Measurements from ENCODE around the gene NT5C1B.
"Not testable (repeated sequence)": the region's sequence is repeated elsewhere in the genome, so short reads cannot be mapped to it uniquely, and the experiment has no call there.

Gene NT5C1B
- long read RNA-seq = 0 reads

- H3K27ac ChIP-seq (replicated peaks) = no peak within 1 kb of the TSS
- H3K27me3 ChIP-seq (ENCODE audit: insufficient read depth, poor library complexity, severe bottlenecking) = no peaks in the 10 kb centered on the region
- DNase-seq (ENCODE audit: low read depth in 1 of 2, low spot score in 1 of 2) = no peak
- TF ChIP-seq REST (IDR thresholded peaks at IDR 0.05; ENCODE audit: insufficient replicate concordance, low read depth) (no peak), GABPA (IDR thresholded peaks at IDR 0.05; ENCODE audit: low read depth) (no peak), POLR2AphosphoS5 (IDR thresholded peaks at IDR 0.05; ENCODE audit: low read depth) (no peak), SPI1 (IDR thresholded peaks at IDR 0.05; ENCODE audit: borderline replicate concordance, low read depth) (no peak), CTCF (IDR thresholded peaks at IDR 0.05; ENCODE audit: insufficient read depth, low read length) (no peak)
- H3K4me3 ChIP-seq (replicated peaks; ENCODE audit: insufficient read depth, low read length) = no peak within 1 kb of the TSS
Observed at GRCh38 chr2:18589354-18589753, at the start of gene NT5C1B. Gene NT5C1B, minus strand, starts transcription at chr2:18589569. Its CDS starts 101 bp downstream, at chr2:18589468.

GRCh38 chr2:18637196-18637595 is 47.8 kb upstream of the NT5C1B start:
- Histone ChIP-seq H3K4me3 (replicated peaks; ENCODE audit: insufficient read depth, low read length) (no peak overlapping the region), H3K27ac (replicated peaks) (no peak overlapping the region), H3K27me3 (ENCODE audit: insufficient read depth, poor library complexity, severe bottlenecking) (no peaks in the 10 kb centered on the region)
- DNase-seq (ENCODE audit: low read depth in 1 of 2, low spot score in 1 of 2) = no peak
- TF ChIP-seq REST (IDR thresholded peaks at IDR 0.05; ENCODE audit: insufficient replicate concordance, low read depth) (no peak), POLR2AphosphoS5 (IDR thresholded peaks at IDR 0.05; ENCODE audit: low read depth) (no peak), CTCF (IDR thresholded peaks at IDR 0.05; ENCODE audit: insufficient read depth, low read length) (no peak), GABPA (IDR thresholded peaks at IDR 0.05; ENCODE audit: low read depth) (no peak), SPI1 (IDR thresholded peaks at IDR 0.05; ENCODE audit: borderline replicate concordance, low read depth) (no peak)

DNA sequence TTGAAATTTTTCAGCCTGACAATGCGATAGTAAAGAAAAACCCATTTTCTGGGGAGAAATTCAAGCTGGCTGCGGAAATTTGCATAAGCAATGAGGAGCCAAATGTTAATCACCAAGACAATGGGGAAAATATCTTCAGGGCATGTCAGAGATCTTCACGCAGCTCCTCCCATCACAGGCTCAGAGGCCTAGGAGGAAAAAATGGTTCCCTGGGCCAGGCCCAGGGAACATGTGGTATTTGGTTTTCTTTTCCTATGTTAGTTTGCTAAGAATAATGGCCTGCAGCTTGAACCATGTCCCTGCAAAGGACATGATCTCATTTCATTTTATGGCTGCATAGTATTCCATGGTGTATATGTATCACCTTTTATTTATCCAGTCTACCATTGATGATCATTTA is 43.3 kb upstream of the NT5C1B start:
- H3K27ac ChIP-seq (replicated peaks); H3K4me3 ChIP-seq (replicated peaks; ENCODE audit: insufficient read depth, low read length); H3K27me3 ChIP-seq (ENCODE audit: insufficient read depth, poor library complexity, severe bottlenecking); DNase-seq (ENCODE audit: low read depth in 1 of 2, low spot score in 1 of 2): not testable (repeated sequence)

GRCh38 chr2:18630941-18631340 is 41.6 kb upstream of the NT5C1B start:
- Histone ChIP-seq H3K27me3 (ENCODE audit: insufficient read depth, poor library complexity, severe bottlenecking) (no peaks in the 10 kb centered on the region), H3K4me3 (replicated peaks; ENCODE audit: insufficient read depth, low read length) (no peak overlapping the region), H3K27ac (replicated peaks) (no peak overlapping the region)
- no peak for DNase-seq (ENCODE audit: low read depth in 1 of 2, low spot score in 1 of 2)
- no peak for TF ChIP-seq POLR2AphosphoS5 (IDR thresholded peaks at IDR 0.05; ENCODE audit: low read depth)
- TF ChIP-seq REST (IDR thresholded peaks at IDR 0.05; ENCODE audit: insufficient replicate concordance, low read depth) = no peak
- no peak for TF ChIP-seq GABPA (IDR thresholded peaks at IDR 0.05; ENCODE audit: low read depth)
- TF ChIP-seq CTCF (IDR thresholded peaks at IDR 0.05; ENCODE audit: insufficient read depth, low read length) = no peak
- no peak for TF ChIP-seq SPI1 (IDR thresholded peaks at IDR 0.05; ENCODE audit: borderline replicate concordance, low read depth)
